Neural cell (in vitro differentiated cells): ENCODE results near the gene DNM2. TPM values are rescaled to one million over a fixed set of nuclear protein-coding genes. Genes with fewer than 3 reads are reported as not detected.

ENCODE experiments used
- H2AFZ ChIP-seq: fragments of 200-600, 300-800 bp; sonication (generic), shearing (Covaris generic); 2 replicates; pipeline ENCODE4 v1.6.0; 2014; ENCODE audit warnings: low read depth, mild to moderate bottlenecking, antibody characterized with exemption, low read length, moderate library complexity
- H3F3A ChIP-seq: fragments of 200-600 bp; shearing (Covaris generic); 2 replicates; pipeline ENCODE4 v1.6.1; 2016; ENCODE audit warnings: mild to moderate bottlenecking, moderate library complexity, mixed read lengths, antibody characterized with exemption, low read length; ENCODE audit not compliant: insufficient read depth, poor library complexity, severe bottlenecking
- H3K27ac ChIP-seq: fragments of 200-600, 300-800 bp; sonication (generic), shearing (Covaris generic); 2 replicates; pipeline ENCODE4 v1.5.1; 2014; ENCODE audit warnings: mild to moderate bottlenecking, low read length, moderate library complexity
- H3K27me3 ChIP-seq: fragments of 300-800, 200-600 bp; sonication (generic), shearing (Covaris generic); 2 replicates; pipeline ENCODE4 v1.6.0; 2014; ENCODE audit warnings: mild to moderate bottlenecking, low read depth, low read length, moderate library complexity; ENCODE audit not compliant: insufficient read depth
- H3K36me3 ChIP-seq: fragments of 300-800, 200-600 bp; sonication (generic), shearing (Covaris generic); 2 replicates; pipeline ENCODE4 v1.5.1; 2014; ENCODE audit warnings: mild to moderate bottlenecking, antibody characterized with exemption, low read length, moderate library complexity; ENCODE audit not compliant: insufficient read depth
- H3K4me2 ChIP-seq: fragments of 300-800, 200-600 bp; sonication (generic), shearing (Covaris generic); 2 replicates; pipeline ENCODE4 v1.6.0; 2014; ENCODE audit warnings: mild to moderate bottlenecking, low read length
- H3K4me3 ChIP-seq: fragments of 300-800, 200-600 bp; sonication (generic), shearing (Covaris generic); 2 replicates; pipeline ENCODE4 v1.5.1; 2014; ENCODE audit warnings: mild to moderate bottlenecking, low read length, moderate library complexity
- H3K79me2 ChIP-seq: fragments of 200-600 bp; shearing (Covaris generic); replicated peaks from 2 replicates; pipeline ENCODE4 v1.6.0; 2014; ENCODE audit warnings: mild to moderate bottlenecking, low read length, moderate library complexity; ENCODE audit not compliant: insufficient read depth
- H3K9ac ChIP-seq: fragments of 300-800, 200-600 bp; sonication (generic), shearing (Covaris generic); 2 replicates; pipeline ENCODE4 v1.6.1; 2016; ENCODE audit warnings: mild to moderate bottlenecking, low read length, mixed read lengths
- H3K9me2 ChIP-seq: fragments of 200-600 bp; shearing (Covaris generic); 2 replicates; pipeline ENCODE4 v1.6.1; 2016; ENCODE audit warnings: mild to moderate bottlenecking, low read length, mixed read lengths; ENCODE audit not compliant: insufficient read depth
- H3K9me3 ChIP-seq: fragments of 200-600, 300-800 bp; sonication (generic), shearing (Covaris generic); 2 replicates; pipeline ENCODE4 v1.6.1; 2016; ENCODE audit warnings: mild to moderate bottlenecking, mixed run types, low read length, moderate library complexity, mixed read lengths
- H4K20me1 ChIP-seq: fragments of 200-600 bp; shearing (Covaris generic); 2 replicates; pipeline ENCODE4 v1.6.1; 2016; ENCODE audit warnings: mild to moderate bottlenecking, mixed run types; ENCODE audit not compliant: insufficient read depth
- EP300 ChIP-seq: fragments of 450-650 bp; conservative IDR thresholded peaks from 2 replicates; pipeline ENCODE4 v1.6.1; 2014; ENCODE audit warnings: antibody characterized with exemption, mild to moderate bottlenecking, moderate library complexity; ENCODE audit not compliant: poor library complexity, severe bottlenecking
- EZH2 ChIP-seq: fragments of 200-600, 300-800 bp; shearing (Covaris generic), sonication (generic); IDR thresholded peaks from 2 replicates; pipeline ENCODE4 v1.6.1; 2014; ENCODE audit warnings: antibody characterized with exemption, low read length, borderline replicate concordance, mild to moderate bottlenecking; ENCODE audit not compliant: insufficient read depth, poor library complexity, severe bottlenecking
- MXI1 ChIP-seq: fragments of 450-650 bp; conservative IDR thresholded peaks from 2 replicates; pipeline ENCODE4 v1.6.1; 2014; ENCODE audit warnings: antibody characterized with exemption, mild to moderate bottlenecking; ENCODE audit not compliant: poor library complexity, severe bottlenecking
- POLR2AphosphoS5 ChIP-seq: IDR thresholded peaks from 2 replicates; pipeline ENCODE4 v1.6.1; 2012
- RAD21 ChIP-seq: fragments of 450-650 bp; conservative IDR thresholded peaks from 2 replicates; pipeline ENCODE4 v1.6.1; 2014; ENCODE audit warnings: antibody characterized with exemption, mild to moderate bottlenecking, moderate library complexity
- SMC3 ChIP-seq: fragments of 450-650 bp; conservative IDR thresholded peaks from 2 replicates; pipeline ENCODE4 v1.6.1; 2014; ENCODE audit warnings: antibody characterized with exemption, mild to moderate bottlenecking, moderate library complexity; ENCODE audit not compliant: poor library complexity
- TAF1 ChIP-seq: IDR thresholded peaks from 2 replicates; pipeline ENCODE4 v1.6.1; 2012; ENCODE audit warnings: low read depth
- polyA plus RNA-seq: library from polyadenylated mRNA; depleted of rRNA; stranded (reverse); fragments of >200 nt; gene quantifications from 2 replicates; pipeline ENCODE4 v1.2.3, GENCODE V29; 2014
- TF ChIP-seq, protein P1 (sequence below): fragments of 450-650 bp; IDR thresholded peaks from 2 replicates; pipeline ENCODE4 v1.5.1; 2014; ENCODE audit warnings: antibody characterized with exemption, mild to moderate bottlenecking, moderate library complexity; ENCODE audit not compliant: poor library complexity, severe bottlenecking
- TF ChIP-seq, protein P2 (sequence below): IDR thresholded peaks from 2 replicates; pipeline ENCODE4 v1.6.1; 2012; ENCODE audit warnings: borderline replicate concordance

The DNM2 gene
- polyA plus RNA-seq, 1 donor from 2014 or later = 31.4 TPM

DNA sequence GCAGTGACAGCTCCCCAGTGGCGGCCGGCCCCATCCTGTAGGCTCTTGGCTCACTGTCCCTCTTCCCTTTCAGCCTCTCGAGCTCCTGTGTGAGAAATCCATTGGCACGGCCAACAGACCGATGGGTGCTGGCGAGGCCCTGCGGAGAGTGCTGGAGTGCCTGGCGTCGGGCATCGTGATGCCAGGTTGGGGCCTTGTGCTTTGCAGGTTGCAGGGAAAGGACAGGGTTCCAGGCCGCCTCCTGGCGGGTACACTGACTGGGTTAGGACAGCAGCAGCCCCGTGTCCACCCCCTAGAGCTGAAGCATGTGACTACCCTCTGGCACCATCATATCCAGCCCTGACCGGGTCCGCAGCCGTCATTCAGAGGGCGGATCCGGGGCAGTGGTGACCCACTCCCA lies 38.1 kb upstream of the DNM2 start:
- no peaks in the 10 kb centered on the region for H3K36me3 ChIP-seq
- H3K9me2 ChIP-seq = no peaks in the 10 kb centered on the region
- no peak overlapping the region for H3K9ac ChIP-seq
- H3K9me3 ChIP-seq = no peaks in the 10 kb centered on the region
- TF ChIP-seq TAF1 (no peak), RAD21 (no peak), EZH2 (no peak), EP300 (no peak), POLR2AphosphoS5 (peak; percentile 7), MXI1 (no peak)
- TF ChIP-seq, protein P1, sequence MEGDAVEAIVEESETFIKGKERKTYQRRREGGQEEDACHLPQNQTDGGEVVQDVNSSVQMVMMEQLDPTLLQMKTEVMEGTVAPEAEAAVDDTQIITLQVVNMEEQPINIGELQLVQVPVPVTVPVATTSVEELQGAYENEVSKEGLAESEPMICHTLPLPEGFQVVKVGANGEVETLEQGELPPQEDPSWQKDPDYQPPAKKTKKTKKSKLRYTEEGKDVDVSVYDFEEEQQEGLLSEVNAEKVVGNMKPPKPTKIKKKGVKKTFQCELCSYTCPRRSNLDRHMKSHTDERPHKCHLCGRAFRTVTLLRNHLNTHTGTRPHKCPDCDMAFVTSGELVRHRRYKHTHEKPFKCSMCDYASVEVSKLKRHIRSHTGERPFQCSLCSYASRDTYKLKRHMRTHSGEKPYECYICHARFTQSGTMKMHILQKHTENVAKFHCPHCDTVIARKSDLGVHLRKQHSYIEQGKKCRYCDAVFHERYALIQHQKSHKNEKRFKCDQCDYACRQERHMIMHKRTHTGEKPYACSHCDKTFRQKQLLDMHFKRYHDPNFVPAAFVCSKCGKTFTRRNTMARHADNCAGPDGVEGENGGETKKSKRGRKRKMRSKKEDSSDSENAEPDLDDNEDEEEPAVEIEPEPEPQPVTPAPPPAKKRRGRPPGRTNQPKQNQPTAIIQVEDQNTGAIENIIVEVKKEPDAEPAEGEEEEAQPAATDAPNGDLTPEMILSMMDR = no peak
- TF ChIP-seq, protein P2, sequence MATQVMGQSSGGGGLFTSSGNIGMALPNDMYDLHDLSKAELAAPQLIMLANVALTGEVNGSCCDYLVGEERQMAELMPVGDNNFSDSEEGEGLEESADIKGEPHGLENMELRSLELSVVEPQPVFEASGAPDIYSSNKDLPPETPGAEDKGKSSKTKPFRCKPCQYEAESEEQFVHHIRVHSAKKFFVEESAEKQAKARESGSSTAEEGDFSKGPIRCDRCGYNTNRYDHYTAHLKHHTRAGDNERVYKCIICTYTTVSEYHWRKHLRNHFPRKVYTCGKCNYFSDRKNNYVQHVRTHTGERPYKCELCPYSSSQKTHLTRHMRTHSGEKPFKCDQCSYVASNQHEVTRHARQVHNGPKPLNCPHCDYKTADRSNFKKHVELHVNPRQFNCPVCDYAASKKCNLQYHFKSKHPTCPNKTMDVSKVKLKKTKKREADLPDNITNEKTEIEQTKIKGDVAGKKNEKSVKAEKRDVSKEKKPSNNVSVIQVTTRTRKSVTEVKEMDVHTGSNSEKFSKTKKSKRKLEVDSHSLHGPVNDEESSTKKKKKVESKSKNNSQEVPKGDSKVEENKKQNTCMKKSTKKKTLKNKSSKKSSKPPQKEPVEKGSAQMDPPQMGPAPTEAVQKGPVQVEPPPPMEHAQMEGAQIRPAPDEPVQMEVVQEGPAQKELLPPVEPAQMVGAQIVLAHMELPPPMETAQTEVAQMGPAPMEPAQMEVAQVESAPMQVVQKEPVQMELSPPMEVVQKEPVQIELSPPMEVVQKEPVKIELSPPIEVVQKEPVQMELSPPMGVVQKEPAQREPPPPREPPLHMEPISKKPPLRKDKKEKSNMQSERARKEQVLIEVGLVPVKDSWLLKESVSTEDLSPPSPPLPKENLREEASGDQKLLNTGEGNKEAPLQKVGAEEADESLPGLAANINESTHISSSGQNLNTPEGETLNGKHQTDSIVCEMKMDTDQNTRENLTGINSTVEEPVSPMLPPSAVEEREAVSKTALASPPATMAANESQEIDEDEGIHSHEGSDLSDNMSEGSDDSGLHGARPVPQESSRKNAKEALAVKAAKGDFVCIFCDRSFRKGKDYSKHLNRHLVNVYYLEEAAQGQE = no peak
- H3K27ac ChIP-seq = no peak overlapping the region
- H3F3A ChIP-seq = no peaks in the 10 kb centered on the region
- H2AFZ ChIP-seq = no peak overlapping the region
- H3K79me2 ChIP-seq = peaks cover 24% of the 10 kb centered on the region
- peaks cover 21% of the 10 kb centered on the region for H4K20me1 ChIP-seq
- H3K4me2 ChIP-seq = no peak overlapping the region
- no peaks in the 10 kb centered on the region for H3K27me3 ChIP-seq
- no peak overlapping the region for H3K4me3 ChIP-seq

DNA sequence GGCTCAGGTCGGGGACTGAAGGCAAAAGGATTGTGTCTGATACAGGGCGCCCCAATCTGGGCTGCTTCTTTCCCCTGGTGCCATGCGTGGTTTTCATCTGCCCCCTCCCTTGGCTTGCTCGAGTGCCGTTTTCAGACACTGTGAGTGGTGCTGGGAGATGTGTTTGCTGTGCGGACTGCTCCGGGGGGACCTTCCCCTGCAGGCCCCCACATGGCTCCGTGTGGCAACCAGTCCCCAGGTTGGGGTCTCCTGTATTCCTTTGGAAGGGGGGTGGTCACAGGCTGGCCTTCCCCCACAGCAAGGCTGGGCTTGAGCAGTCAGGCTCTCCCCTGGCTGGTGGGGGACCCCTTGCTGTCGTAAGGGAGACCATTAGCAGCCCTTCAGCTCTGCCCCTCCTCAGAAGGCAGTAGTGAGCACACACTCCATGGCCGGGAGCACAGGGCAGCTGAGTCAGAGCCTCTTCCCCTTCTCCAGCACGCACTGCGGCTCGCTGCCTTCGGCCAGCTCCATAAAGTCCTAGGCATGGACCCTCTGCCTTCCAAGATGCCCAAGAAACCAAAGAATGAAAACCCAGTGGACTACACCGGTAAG lies 37.2 kb upstream of the DNM2 start:
- Histone ChIP-seq H3K36me3 (no peaks in the 10 kb centered on the region), H3K9me2 (no peaks in the 10 kb centered on the region), H2AFZ (no peak overlapping the region), H3K4me2 (no peak overlapping the region), H3K27ac (no peak overlapping the region), H4K20me1 (peaks cover 12% of the 10 kb centered on the region), H3K4me3 (no peak overlapping the region), H3K9me3 (no peaks in the 10 kb centered on the region), H3K79me2 (peaks cover 16% of the 10 kb centered on the region), H3K9ac (no peak overlapping the region), H3K27me3 (no peaks in the 10 kb centered on the region), H3F3A (no peaks in the 10 kb centered on the region)
- TF ChIP-seq, protein P2 = no peak
- TF ChIP-seq TAF1 (no peak), EZH2 (no peak), MXI1 (no peak), SMC3 (no peak), EP300 (no peak)
- TF ChIP-seq, protein P1 = no peak
